ENCODE data around the gene PPIL4. TPM values are rescaled to one million over a fixed set of nuclear protein-coding genes. Genes with fewer than 3 reads are reported as not detected.
"Not testable (repeated sequence)": the region's sequence is repeated elsewhere in the genome, so short reads cannot be mapped to it uniquely, and the experiment has no call there.

Gene PPIL4
- total RNA-seq, 1 donor from 2014 or later: 8.9 TPM

DNA sequence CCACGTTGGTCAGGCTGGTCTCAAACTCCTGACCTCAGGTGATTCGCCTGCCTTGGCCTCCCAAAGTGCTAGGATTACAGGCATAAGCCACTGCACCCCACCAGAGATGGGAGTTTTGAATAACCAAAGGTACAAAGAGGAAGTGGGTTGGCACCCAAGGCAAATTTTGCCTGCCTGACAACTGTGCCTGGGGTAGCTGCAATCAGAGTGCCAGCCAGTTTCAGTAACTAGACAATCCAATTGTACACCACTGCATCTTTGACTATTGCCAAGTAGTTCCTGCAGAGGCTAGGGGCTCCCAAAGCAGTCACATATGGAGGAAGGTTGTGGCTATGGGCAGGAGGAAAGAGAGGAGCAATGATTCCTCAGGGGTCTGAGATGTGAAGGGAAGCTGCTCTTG, 77.7 kb downstream of the PPIL4 start:
- no peak for DNase-seq (ENCODE audit: low spot score in 2 of 2)
- TF ChIP-seq, protein P1, sequence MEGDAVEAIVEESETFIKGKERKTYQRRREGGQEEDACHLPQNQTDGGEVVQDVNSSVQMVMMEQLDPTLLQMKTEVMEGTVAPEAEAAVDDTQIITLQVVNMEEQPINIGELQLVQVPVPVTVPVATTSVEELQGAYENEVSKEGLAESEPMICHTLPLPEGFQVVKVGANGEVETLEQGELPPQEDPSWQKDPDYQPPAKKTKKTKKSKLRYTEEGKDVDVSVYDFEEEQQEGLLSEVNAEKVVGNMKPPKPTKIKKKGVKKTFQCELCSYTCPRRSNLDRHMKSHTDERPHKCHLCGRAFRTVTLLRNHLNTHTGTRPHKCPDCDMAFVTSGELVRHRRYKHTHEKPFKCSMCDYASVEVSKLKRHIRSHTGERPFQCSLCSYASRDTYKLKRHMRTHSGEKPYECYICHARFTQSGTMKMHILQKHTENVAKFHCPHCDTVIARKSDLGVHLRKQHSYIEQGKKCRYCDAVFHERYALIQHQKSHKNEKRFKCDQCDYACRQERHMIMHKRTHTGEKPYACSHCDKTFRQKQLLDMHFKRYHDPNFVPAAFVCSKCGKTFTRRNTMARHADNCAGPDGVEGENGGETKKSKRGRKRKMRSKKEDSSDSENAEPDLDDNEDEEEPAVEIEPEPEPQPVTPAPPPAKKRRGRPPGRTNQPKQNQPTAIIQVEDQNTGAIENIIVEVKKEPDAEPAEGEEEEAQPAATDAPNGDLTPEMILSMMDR (IDR thresholded peaks at IDR 0.05): no peak
- intact Hi-C loops (cut with DNase I): no loop called here
- Histone ChIP-seq H3K27me3 (no peaks in the 10 kb centered on the region), H3K9me3 (no peaks in the 10 kb centered on the region), H3K36me3 (no peaks in the 10 kb centered on the region), H3K4me3 (no peak overlapping the region), H3K4me1 (no peaks in the 10 kb centered on the region), H3K27ac (no peak overlapping the region)

DNA sequence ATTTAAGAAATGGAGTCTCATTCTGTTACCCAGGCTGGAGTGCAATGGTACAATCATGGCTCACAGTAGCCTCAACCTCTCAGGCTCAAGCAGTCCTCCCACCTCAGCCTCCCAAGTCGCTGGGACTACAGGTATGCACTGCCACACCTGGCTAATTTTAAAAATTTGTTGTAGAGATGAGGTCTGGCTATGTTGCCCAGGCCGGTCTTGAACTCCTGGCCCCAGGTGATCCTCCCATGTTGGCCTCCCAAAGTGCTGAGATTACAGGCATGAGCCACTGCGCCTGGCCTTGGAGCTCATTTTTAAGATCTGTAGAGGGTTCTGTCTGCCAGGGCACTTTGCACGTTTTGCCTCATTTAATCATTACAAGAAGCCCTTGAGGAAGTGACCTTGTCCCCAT, 78.6 kb downstream of the PPIL4 start:
- Histone ChIP-seq H3K4me1 (no peaks in the 10 kb centered on the region), H3K27ac (no peak overlapping the region), H3K27me3 (no peaks in the 10 kb centered on the region), H3K9me3 (no peaks in the 10 kb centered on the region), H3K36me3 (no peaks in the 10 kb centered on the region), H3K4me3 (no peak overlapping the region)
- no peak for DNase-seq (ENCODE audit: low spot score in 2 of 2)
- intact Hi-C loops (cut with DNase I): no loop called here
- TF ChIP-seq, protein P1 (IDR thresholded peaks at IDR 0.05): no peak

DNA sequence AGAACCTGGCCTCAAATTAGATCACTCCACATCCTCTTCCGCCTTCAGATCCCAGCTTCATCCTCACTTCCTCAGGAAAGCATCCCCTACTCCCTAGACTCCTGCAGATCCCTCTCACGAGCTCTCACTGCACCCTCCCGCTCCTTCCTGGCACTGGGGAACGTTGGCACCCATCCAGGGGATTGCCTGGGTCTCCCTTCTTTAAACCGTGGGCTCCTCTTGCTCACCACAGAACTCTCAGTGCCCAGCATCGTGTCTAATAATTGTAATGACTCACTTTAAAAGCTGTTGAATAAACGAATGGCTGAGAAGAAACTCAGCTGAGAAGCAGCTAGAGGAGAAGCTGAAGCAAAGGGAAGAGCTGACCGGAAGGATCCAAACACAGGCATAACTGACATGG, 81.4 kb downstream of the PPIL4 start:
- Histone ChIP-seq H3K4me3 (no peak overlapping the region), H3K4me1 (no peaks in the 10 kb centered on the region), H3K27me3 (no peaks in the 10 kb centered on the region), H3K27ac (no peak overlapping the region), H3K9me3 (no peaks in the 10 kb centered on the region), H3K36me3 (no peaks in the 10 kb centered on the region)
- TF ChIP-seq, protein P1 (IDR thresholded peaks at IDR 0.05): no peak
- intact Hi-C loops (cut with DNase I): no loop called here
- DNase-seq (ENCODE audit: low spot score in 2 of 2): no peak

DNA sequence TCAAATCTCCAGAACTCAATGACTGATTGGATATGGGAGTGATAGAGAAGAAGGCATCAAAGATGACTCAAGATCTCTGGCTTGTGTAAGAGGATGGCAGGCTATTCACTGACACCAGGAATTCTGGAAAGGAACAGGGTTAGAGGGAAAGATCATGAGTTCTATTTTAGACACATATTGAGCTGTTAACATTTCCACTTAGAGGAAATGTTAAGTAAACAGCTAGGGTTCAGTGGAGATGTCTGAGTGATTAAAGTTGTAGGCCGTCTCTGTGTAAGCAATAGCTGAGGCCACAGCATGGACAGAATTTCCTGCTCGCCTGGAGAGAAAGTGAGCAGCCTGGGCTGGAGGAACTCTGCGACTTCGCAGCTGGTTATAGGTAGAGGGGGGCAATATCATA, 82.1 kb downstream of the PPIL4 start:
- Histone ChIP-seq H3K27ac (no peak overlapping the region), H3K4me3 (no peak overlapping the region), H3K9me3 (no peaks in the 10 kb centered on the region), H3K36me3 (no peaks in the 10 kb centered on the region), H3K4me1 (no peaks in the 10 kb centered on the region), H3K27me3 (no peaks in the 10 kb centered on the region)
- no peak for DNase-seq (ENCODE audit: low spot score in 2 of 2)
- intact Hi-C loops (cut with DNase I): no loop called here
- TF ChIP-seq, protein P1 (IDR thresholded peaks at IDR 0.05): no peak

DNA sequence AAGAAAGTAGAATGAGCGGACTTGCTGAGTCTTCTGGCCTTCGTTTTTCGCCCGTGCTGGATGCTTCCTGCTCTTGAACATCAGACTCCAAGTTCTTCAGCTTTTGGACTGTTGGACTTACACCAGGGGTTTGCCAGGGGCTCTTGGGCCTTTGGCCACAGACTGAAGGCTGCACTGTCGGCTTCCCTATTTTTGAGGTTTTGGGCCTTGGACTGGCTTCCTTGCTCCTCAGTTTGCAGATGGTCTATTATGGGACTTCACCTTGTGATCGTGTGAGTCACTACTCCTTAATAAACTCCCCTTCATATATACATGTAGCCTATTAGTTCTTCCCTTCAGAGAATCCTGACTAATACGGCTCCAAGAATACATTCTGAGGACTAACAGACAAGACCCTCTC, 83.1 kb downstream of the PPIL4 start:
- DNase-seq (ENCODE audit: low spot score in 2 of 2); intact Hi-C loops (cut with DNase I); H3K9me3 ChIP-seq: not testable (repeated sequence)

DNA sequence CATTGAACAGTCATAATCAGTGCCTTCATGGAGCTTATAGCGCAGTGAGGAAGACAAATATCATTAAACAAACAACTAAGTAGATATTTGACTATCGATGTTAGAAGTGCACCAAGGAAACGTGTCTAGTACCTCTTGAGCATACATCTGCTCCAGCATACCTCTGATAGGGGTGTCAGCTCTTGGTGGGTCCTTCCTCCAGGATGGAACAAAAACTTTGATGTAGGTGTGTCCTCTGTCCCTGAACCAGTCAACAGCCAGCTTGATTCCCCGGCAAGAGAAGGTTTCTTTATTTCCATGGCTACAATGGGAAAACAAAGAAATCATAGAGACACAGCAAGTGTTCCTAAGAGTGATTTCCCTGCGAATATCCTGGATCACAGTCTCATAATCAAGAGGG, 84.2 kb downstream of the PPIL4 start:
- Histone ChIP-seq H3K4me3 (no peak overlapping the region), H3K9me3 (no peaks in the 10 kb centered on the region), H3K36me3 (no peaks in the 10 kb centered on the region), H3K4me1 (no peaks in the 10 kb centered on the region), H3K27me3 (no peaks in the 10 kb centered on the region), H3K27ac (no peak overlapping the region)
- intact Hi-C loops (cut with DNase I): no loop called here
- TF ChIP-seq, protein P1 (IDR thresholded peaks at IDR 0.05): no peak
- DNase-seq (ENCODE audit: low spot score in 2 of 2): no peak

More for the DNA sequence above, 83.1 kb downstream of the PPIL4 start:
- H3K4me1 ChIP-seq, H3K36me3 ChIP-seq, H3K27me3 ChIP-seq, H3K27ac ChIP-seq, H3K4me3 ChIP-seq: not testable (repeated sequence)

DNA sequence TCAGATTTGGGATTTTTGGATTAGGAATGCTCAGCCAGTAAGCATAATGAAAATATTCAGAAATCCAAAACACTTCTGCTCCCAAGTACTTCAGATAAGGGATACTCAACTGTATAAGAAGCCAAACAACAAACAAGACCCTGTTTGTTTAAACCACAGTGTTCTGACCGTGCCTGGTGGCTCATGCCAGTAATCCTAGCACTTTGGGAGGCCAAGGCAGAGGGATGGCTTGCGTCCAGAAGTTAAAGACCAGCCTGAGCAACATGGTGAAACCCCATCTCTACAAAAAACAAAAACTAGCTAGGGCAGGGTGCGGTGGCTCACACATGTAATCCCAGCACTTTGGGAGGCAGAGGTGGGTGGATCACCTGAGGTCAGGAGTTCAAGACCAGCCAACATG, 85.6 kb downstream of the PPIL4 start:
- H3K36me3 ChIP-seq; H3K4me3 ChIP-seq; H3K27me3 ChIP-seq; H3K27ac ChIP-seq; intact Hi-C loops (cut with DNase I); H3K4me1 ChIP-seq; H3K9me3 ChIP-seq; DNase-seq (ENCODE audit: low spot score in 2 of 2): not testable (repeated sequence)
